Ishikawa (cell line): ENCODE results near the gene SH3RF1.

Experiments used
- CEBPB ChIP-seq: IDR thresholded peaks from 2 replicates; pipeline ENCODE4 v1.6.1; 2012
- CREB1 ChIP-seq: IDR thresholded peaks from 2 replicates; pipeline ENCODE4 v1.6.1; 2012; ENCODE audit warnings: low read depth
- EGR1 ChIP-seq: IDR thresholded peaks from 2 replicates; pipeline ENCODE4 v1.6.1; 2012
- EP300 ChIP-seq: IDR thresholded peaks from 2 replicates; pipeline ENCODE4 v1.6.1; 2012; ENCODE audit warnings: borderline replicate concordance
- FOXM1 ChIP-seq: IDR thresholded peaks from 2 replicates; pipeline ENCODE4 v1.6.1; 2012; ENCODE audit warnings: low read depth, borderline replicate concordance
- NFIC ChIP-seq: IDR thresholded peaks from 2 replicates; pipeline ENCODE4 v1.6.1; 2012
- RAD21 ChIP-seq: IDR thresholded peaks from 2 replicates; pipeline ENCODE4 v1.6.1; 2012; ENCODE audit warnings: low read depth
- TAF1 ChIP-seq: IDR thresholded peaks from 2 replicates; pipeline ENCODE4 v1.6.1; 2012; ENCODE audit warnings: low read depth, mild to moderate bottlenecking
- TCF12 ChIP-seq: IDR thresholded peaks from 2 replicates; pipeline ENCODE4 v1.6.1; 2012; ENCODE audit warnings: low read depth
- TEAD4 ChIP-seq: IDR thresholded peaks from 2 replicates; pipeline ENCODE4 v1.6.1; 2012
- YY1 ChIP-seq: IDR thresholded peaks from 2 replicates; pipeline ENCODE4 v1.6.1; 2012; ENCODE audit warnings: low read depth
- ZBTB7A ChIP-seq: IDR thresholded peaks from 2 replicates; pipeline ENCODE4 v1.6.1; 2012; ENCODE audit warnings: low read depth
- TF ChIP-seq, protein P1 (sequence below): IDR thresholded peaks from 2 replicates; pipeline ENCODE4 v1.6.1; 2012
- TF ChIP-seq, protein P2 (sequence below): IDR thresholded peaks from 2 replicates; pipeline ENCODE4 v1.6.1; 2012; ENCODE audit warnings: low read depth, mild to moderate bottlenecking
- TF ChIP-seq, protein P3 (sequence below): IDR thresholded peaks from 2 replicates; pipeline ENCODE4 v1.6.1; 2012

SH3RF1 gene

DNA sequence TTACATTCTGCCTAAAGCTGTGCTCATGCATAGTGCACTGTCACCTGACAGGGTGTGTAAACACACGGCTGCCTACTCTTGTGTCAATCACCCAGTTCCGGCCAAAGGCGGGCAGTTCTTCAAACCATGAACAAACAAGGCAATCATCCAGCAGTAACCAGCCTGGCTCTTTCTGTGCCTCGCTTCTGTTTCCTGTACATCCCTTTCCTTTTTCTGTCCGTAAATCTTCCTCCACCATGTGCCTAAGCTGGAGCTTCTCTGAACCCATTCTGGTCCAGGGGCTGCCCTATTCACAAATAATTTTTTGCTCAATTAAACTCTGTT is 199.9 kb downstream of the SH3RF1 start:
- TF ChIP-seq, protein P1, sequence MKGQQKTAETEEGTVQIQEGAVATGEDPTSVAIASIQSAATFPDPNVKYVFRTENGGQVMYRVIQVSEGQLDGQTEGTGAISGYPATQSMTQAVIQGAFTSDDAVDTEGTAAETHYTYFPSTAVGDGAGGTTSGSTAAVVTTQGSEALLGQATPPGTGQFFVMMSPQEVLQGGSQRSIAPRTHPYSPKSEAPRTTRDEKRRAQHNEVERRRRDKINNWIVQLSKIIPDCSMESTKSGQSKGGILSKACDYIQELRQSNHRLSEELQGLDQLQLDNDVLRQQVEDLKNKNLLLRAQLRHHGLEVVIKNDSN = peak; percentile 80
- TF ChIP-seq NFIC = no peak

DNA sequence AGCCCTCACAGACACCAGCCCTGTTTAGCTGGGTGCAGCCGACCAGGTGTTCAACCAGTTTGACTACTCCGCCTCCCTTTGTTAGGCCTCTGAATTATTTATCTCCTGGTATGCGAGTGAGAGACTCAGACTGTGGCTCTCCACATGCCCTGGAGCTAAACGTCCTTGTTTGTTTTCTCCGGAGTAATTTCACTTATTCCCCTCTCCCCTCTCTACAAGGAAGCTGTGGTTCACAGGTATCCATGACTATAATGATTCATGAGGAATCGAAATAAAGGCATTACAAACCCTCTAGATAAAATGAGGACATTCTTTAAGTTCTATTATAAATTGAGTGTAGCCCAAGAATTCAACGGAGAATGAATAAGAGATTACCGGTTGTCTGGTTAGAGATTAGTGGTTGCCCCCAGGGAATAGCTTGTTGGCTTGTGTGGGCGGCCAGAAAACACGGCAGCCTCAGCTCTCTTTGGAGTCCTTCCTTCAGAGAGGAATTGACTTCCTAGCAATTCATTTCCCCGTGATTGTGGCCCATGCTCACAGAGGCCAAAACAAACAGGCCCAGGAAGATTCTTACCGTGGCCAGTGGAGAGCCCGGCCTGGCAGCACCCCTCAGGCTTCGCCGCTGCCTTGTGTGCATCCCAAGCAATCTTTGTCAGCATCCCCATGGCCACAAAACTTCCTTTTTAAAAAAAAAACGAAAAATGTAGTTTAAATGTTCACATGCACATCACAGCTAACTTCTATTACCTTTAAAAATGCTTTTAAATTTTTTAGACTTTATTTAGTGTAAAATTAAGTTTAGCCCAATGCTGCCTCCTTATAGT is 200.5 kb downstream of the SH3RF1 start:
- TF ChIP-seq, protein P1 = no peak; the same call in 1 of the 2 replicates
- TF ChIP-seq EP300 = peak; percentile 93
- TF ChIP-seq CREB1 = no peak
- peak; percentile 86 for TF ChIP-seq FOXM1
- TF ChIP-seq, protein P2, sequence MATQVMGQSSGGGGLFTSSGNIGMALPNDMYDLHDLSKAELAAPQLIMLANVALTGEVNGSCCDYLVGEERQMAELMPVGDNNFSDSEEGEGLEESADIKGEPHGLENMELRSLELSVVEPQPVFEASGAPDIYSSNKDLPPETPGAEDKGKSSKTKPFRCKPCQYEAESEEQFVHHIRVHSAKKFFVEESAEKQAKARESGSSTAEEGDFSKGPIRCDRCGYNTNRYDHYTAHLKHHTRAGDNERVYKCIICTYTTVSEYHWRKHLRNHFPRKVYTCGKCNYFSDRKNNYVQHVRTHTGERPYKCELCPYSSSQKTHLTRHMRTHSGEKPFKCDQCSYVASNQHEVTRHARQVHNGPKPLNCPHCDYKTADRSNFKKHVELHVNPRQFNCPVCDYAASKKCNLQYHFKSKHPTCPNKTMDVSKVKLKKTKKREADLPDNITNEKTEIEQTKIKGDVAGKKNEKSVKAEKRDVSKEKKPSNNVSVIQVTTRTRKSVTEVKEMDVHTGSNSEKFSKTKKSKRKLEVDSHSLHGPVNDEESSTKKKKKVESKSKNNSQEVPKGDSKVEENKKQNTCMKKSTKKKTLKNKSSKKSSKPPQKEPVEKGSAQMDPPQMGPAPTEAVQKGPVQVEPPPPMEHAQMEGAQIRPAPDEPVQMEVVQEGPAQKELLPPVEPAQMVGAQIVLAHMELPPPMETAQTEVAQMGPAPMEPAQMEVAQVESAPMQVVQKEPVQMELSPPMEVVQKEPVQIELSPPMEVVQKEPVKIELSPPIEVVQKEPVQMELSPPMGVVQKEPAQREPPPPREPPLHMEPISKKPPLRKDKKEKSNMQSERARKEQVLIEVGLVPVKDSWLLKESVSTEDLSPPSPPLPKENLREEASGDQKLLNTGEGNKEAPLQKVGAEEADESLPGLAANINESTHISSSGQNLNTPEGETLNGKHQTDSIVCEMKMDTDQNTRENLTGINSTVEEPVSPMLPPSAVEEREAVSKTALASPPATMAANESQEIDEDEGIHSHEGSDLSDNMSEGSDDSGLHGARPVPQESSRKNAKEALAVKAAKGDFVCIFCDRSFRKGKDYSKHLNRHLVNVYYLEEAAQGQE = no peak
- peak; percentile 66 for TF ChIP-seq EGR1
- TF ChIP-seq, protein P3, sequence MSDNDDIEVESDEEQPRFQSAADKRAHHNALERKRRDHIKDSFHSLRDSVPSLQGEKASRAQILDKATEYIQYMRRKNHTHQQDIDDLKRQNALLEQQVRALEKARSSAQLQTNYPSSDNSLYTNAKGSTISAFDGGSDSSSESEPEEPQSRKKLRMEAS = peak; percentile 69
- TF ChIP-seq TAF1 = 0 out of 2 replicates have a peak, but pooled peaks have one; percentile 7
- peak; percentile 24; the same call in 1 of the 2 replicates for TF ChIP-seq YY1
- no peak for TF ChIP-seq ZBTB7A
- TF ChIP-seq TCF12 = peak; percentile 95
- TF ChIP-seq NFIC = peak; percentile 79
- TF ChIP-seq TEAD4 = peak; percentile 97
- TF ChIP-seq CEBPB = peak; percentile 48; the same call in 1 of the 2 replicates
- peak; percentile 39 for TF ChIP-seq RAD21

DNA sequence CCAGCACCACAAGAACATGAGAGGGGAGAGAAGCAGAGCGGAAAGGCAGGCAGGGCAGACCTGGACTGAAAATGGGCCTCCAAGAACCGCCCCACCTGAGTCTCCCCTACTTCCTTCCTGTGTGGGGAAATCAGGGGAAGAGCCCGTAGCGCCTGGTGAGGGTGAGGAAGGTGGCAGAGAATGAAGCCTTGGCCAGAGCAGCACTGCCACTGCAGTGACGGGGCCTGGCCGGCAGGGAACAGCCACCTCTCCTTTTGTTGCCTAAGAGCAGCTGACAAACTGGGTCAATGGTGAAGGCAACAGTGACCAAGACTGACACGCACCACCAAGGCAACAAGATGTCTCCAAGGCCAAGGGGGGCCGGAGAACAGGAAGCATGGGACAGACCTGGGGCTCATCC is 202.3 kb downstream of the SH3RF1 start:
- TF ChIP-seq TCF12 = no peak
- no peak for TF ChIP-seq FOXM1
- no peak for TF ChIP-seq CREB1

DNA sequence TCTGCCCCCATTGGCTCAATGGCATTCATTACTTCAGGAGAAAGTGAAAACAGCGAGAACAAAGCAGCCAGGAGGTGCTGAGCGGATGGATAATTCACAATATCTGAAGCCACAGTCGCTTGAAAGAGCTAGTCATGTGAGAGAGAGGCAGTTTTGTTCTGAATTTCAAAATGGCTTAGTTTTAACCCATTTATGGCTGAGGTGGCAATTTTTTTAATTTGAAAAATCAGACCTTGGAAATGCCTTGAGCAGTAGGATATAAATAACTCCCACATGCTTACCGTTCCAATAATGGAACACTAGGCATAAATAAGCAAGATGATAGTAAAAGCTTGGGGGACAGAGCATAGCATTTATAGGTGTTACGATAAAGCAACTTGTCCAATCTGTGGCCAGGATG is 203.8 kb downstream of the SH3RF1 start:
- TF ChIP-seq YY1 = no peak
- TF ChIP-seq CEBPB = no peak
- TF ChIP-seq, protein P3 = no peak
- TF ChIP-seq CREB1 = no peak
- TF ChIP-seq EP300 = no peak
- no peak for TF ChIP-seq FOXM1
- TF ChIP-seq TAF1 = no peak
- TF ChIP-seq, protein P1 = no peak
- no peak for TF ChIP-seq NFIC
- TF ChIP-seq TCF12 = no peak
- TF ChIP-seq TEAD4 = no peak

DNA sequence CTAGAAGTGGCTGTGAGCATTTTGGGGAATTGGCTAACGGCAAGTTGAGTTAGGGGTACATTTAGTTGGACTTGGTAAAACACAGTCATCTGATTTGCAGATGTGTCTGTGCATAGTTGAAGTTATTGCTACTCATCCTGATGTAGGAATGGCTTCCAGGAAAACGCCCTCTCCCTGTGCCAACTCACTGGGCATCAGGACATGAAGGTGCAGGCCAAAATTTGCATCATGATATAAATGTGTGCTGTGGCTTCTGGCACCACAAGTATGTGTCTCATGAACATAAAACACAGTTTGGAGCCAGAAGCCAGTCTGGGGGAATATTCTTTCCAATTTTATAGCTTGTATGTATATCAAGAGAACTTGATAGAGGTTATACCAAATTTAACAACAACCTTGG is 206.5 kb downstream of the SH3RF1 start:
- TF ChIP-seq RAD21 (no peak), CEBPB (no peak), TAF1 (no peak), NFIC (no peak)
- TF ChIP-seq, protein P1 = no peak
- TF ChIP-seq, protein P2 = no peak

DNA sequence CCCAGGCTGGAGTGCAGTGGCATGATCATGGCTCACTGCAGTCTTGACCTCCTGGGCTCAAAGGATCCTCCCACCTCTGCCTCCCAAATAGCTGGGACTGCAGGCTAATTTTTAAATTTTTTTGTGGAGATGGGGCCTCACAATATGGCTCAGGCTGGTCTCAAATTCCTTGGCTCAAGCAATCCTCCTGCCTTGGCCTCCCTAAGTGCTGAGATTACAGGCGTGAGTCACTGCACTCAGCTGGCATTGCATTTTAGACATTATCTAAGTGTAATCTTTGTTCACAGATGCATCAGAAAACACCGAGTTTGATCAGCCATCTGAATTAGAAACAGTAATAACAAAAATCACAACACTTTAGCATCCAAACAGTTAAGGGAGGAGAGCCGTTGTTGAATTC is 207.3 kb downstream of the SH3RF1 start:
- TF ChIP-seq EGR1 = no peak
- no peak for TF ChIP-seq CREB1
- TF ChIP-seq EP300 = no peak
- TF ChIP-seq, protein P1 = no peak
- no peak for TF ChIP-seq TCF12
- TF ChIP-seq NFIC = no peak
- TF ChIP-seq, protein P2 = no peak
- no peak for TF ChIP-seq FOXM1
- no peak for TF ChIP-seq ZBTB7A
- TF ChIP-seq, protein P3 = no peak
- TF ChIP-seq TAF1 = no peak
- TF ChIP-seq RAD21 = no peak
